Stimulated activated CD4-positive, alpha-beta T cell treated with anti-CD3 and anti-CD28 coated beads, Interleukin-15, amount 100 ng/mL, for 1 hour (primary cell): ENCODE measurements around the gene DNER.

ENCODE experiments used
- DNase-seq, 2 donors: peaks; one replicate each; pipeline ENCODE4 v3.0.0-alpha.2; 2020; ENCODE audit warnings: low read depth in 1 of 2, low spot score in 1 of 2

Gene DNER

GRCh38 chr2:229445019-229445418 is 269.3 kb downstream of the DNER start:
- no peak for DNase-seq

GRCh38 chr2:229443546-229444268 is 270.6 kb downstream of the DNER start:
- no peak for DNase-seq

DNA sequence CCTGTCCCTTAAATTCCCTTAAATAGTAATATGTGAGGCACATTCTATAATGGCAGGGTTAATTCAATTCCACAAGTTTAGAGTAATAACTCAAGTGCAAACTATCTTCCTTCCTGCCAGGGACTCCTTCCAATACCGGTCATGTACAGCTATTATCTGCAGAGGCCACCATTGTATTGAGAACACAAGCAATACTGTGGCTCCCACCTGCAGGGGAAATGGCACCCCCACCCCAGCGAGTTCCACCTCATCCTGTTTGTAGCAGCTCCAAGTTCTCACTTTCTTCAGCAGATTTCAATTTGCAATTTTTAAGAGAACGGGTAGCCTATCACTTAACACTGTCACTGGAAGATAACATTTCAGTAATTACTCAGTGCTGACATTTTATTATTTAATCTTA is 271.2 kb downstream of the DNER start:
- no peak for DNase-seq

- DNase-seq, result no peak
Observed at GRCh38 chr2:229438430-229439159, 275.8 kb downstream of the DNER start.

DNA sequence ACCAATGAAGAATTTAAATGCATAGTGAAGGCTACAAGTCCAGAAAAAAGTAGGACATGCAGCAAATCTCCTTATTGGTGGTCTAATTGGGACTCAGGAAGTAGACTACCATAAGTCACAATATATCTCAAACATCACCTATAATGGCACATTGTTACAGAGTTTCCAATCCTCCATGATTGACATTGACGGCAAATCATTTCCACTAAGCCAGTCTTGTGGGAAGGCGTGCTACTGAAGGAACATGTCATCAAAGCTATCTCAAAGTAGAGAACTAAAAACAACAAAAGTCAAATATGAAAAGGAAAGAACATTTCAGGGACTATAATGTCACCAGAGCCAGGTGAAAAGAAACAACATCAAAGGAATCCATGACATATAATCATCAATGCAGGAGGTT is 276.9 kb downstream of the DNER start:
- no peak for DNase-seq

DNA sequence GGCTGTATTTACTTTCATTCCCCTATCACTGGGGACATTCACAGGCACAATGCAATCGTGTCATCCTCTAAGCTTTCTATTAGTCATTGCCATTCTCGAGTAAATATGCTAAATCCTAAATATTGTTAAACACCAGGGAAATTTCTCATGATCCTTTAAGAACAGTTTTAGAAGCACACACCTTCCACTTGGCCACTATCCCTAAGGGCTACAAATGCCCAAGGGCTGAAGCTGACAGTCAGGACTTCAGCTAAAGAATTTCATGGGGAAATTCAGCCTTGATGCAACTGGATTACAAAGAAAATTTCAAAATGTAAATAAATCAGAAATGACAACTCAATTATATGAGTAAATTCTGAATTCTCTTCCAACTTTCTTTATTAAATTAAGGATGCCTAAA is 280.2 kb downstream of the DNER start:
- DNase-seq, result no peak

GRCh38 chr2:229433351-229433750 is 281.0 kb downstream of the DNER start:
- no peak for DNase-seq

- no peak for DNase-seq
Observed at GRCh38 chr2:229431327-229431954, 282.9 kb downstream of the DNER start.

GRCh38 chr2:229429589-229429988 is 284.8 kb downstream of the DNER start:
- DNase-seq, result no peak

DNA sequence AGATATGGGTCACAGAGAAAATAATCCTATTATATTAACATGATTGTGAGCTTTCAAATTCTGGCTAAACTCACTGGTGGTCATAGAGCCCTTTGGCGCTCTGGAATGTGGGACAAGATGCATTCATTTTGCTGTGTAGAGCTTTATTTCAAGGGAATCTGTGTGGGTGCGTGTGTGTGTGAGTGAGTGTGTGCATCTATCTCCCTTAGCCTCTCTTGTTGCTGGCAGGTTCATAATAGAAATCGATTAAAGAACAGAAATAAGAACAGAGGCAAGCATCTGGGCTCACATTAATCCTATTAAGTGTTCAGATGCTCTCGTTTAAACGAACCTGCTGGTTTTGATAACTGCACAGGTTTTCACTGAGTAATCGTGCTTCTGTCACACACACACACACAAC is 287.9 kb downstream of the DNER start:
- no peak for DNase-seq

- no peak for DNase-seq
Observed at GRCh38 chr2:229425598-229425997, 288.8 kb downstream of the DNER start.

GRCh38 chr2:229422063-229422462 is 292.3 kb downstream of the DNER start:
- DNase-seq, result no peak

DNA sequence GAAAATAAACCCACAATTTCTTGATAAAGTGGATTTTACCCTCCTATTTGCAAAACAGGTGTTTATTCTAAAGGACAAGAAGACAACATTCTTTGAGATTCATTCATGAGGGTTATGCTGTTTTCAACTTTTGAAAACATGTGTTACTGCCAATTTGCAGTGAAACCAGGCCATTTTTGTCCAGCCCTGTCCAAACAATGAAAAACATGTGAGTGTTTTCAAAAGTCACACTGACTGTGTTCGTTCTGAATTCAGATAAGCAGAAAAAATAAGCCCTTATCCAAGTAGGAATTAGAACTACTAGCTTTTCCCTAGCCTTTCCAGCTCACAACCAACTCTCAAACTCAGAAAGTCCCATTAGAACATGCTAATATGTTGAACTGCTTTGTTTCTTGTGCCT is 295.2 kb downstream of the DNER start:
- DNase-seq, result no peak

DNA sequence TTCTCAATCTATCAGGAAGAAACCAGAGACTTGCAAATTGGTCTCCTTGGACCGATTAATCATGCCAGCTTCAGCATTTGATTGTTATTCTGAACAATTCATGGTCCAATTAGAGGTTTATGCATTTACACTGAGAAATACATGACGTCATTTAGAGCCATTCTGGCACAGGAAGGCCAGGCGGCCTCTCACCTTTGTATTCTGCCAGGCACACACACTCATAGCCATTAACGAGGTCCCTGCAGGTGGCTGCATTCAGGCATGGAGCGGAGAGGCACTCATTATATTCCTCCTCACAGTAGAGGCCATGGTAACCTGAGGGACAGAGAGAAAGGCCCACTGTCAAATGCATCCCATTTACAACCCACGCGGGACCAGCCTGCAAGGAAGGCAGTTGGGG is 296.4 kb downstream of the DNER start:
- DNase-seq, result no peak

- no peak for DNase-seq
Observed at GRCh38 chr2:229417176-229417575, 297.2 kb downstream of the DNER start.

DNA sequence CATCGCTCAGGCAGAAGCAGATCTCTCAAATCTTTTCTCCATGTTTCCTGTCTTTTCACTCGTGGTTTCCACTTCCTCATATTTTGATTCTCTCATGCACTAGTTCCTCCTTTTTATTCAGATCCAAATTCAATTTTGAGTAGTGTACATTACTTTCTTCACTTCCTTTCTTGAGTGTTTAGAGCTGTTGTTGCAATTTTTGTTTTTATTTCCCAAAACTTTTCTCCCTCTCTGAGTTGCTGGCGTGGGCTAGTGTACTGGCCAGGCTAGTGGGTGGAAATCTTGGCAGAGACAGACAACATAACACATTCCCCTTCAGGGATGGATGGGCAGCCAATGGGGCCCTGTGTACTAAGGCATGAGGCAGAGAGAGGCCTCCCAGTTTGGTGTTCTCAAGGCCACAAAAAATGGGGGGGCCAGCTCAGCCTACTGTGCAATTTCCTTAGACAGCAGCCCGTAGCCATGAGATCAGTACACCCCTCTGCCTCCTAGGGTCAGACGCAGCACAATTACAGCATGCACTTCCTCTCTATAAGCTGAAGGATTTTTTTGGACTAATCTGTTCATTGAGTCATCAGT is 298.1 kb downstream of the DNER start:
- no peak for DNase-seq

DNA sequence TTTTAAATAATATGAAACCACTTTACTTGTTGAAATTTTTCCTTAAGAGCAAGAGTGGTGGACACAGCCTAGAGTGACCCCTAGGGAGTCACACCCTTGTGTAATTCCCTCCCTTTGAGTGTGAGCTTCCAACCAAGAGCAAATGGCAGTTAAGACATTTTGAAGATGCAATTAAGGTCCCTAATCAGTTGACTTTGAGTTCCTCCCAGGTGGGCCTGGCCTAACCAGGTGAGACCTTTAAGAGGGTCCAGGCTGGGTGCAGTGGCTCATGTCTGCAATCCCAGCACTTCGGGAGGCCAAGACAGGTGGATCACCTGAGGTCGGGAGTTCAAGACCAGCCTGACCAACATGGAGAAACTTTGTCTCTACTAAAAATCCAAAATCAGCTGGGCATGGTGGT is 299.7 kb downstream of the DNER start:
- DNase-seq, result no peak

GRCh38 chr2:229412686-229413085 is 301.7 kb downstream of the DNER start:
- DNase-seq, result no peak

DNA sequence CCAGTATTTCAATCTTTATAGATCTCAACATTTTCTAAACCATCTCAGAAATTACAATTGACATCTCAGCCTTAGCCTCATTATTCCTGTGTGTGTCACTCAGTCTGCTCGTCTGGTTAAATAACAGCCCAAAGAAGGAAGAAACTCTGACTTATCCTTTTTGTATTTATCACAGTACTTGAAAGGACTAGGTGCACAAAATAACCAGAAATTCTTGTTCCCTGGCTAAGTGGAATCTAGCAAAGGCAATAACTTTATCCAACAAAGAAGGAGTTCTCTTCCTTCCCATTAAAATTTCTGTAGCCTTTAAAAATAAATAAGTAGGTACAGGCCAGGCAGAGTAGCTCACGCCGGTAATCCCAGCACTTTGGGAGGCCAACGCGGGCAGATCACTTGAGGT is 303.4 kb downstream of the DNER start:
- no peak for DNase-seq

DNA sequence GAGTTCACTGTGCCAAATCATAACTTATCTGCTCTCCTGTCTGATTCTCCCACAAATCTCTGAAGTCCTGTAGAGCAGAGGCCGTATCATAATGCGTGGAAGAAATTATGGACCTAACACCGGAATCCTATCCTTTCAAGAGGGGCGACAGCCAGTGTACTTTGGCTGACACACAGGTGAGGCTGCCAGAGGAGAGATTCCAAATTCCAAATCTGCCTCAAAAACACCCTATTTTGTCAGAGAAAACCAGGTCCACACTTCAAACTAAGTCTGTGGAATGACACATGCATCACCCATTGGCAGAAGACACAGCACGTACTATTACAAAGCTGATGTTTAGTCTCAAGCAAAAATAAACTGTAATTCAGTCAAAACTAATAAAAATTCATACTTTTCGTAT is 304.1 kb downstream of the DNER start:
- no peak for DNase-seq

DNA sequence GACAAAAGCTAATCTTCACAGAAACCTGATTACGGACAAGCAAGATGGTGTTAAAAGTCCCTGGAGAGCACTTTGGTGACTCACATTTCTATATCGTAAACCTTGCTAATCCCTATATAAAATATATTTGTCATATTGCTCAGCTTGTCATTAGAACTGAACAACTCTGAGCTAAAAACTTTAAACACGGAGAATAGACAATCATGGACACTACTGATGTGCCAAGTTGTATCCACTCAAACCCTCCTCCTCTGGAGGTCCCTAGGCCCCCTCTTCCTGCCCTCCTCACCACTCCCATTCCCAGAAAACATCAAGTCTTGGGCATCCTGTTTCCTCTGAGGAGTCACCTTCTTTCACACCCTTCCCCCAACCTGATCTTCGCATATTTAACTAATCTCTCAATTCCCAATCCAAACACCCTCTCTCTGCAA is 304.6 kb downstream of the DNER start:
- no peak for DNase-seq

GRCh38 chr2:229408962-229409361 is 305.4 kb downstream of the DNER start:
- DNase-seq, result no peak
